GM21825 (cell line): ENCODE measurements around the gene NUS1.
"Not testable (repeated sequence)": the region's sequence is repeated elsewhere in the genome, so short reads cannot be mapped to it uniquely, and the experiment has no call there.

Experiments used
- ATAC-seq: cut with Tn5 transposase; IDR thresholded peaks from one replicate; pipeline ENCODE4 v1.9.1; 2021; ENCODE audit warnings: mild to moderate bottlenecking, moderate library complexity; ENCODE audit not compliant: unreplicated experiment

NUS1 gene

DNA sequence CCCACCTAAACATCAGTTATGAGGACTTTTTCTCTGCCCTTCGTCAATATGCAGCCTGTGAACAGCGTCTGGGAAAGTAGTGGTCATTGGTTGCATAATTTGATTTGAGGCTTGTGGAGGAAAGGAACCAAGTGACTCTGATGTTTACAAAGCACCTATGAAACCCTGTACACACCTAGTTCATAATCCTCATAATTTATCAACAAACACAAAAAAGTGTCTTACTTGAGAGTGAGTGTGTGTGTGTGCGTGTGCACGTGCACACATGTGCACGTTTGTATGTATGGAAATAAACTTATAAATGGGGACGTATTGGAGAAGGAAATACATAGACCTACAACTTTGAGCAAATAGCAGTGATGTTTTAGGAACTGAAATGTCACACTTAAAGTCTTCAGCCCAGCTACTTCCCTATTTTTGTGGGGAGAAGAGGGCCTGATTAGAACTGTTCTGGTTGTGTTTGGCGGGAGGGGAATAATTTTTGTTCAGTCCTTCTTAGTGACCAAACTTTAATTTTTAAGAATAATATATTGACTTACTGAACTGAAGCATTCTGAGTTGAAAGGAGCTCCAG, 31.8 kb downstream of the NUS1 start:
- not testable (repeated sequence) for ATAC-seq

- no peak for ATAC-seq
These were observed 36.1 kb downstream of the NUS1 start for GRCh38 chr6:117711369-117711768.

DNA sequence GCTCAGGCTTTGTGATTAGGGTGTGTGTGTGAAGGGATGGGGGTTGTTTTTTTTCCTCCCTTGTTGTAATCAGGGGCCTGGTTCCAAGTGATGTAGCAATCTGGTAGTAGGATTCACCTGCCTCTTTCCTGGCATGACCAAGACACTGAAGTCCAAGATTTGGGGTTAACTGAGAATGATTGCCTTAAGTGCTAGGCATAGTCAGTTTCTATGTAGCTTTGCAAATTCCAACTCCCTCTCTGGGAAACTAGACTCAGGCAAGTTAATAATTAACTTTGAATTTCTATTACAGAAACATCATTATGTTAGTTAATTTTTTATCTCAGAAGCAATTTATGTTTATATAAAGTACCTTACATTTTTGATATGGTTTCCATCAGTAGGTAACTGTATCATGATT, 43.6 kb downstream of the NUS1 start:
- no peak for ATAC-seq

- ATAC-seq, result not testable (repeated sequence)
These were observed 46.3 kb downstream of the NUS1 start for GRCh38 chr6:117721520-117721919.

- no peak for ATAC-seq
These were observed 53.4 kb downstream of the NUS1 start for GRCh38 chr6:117728626-117729025.

DNA sequence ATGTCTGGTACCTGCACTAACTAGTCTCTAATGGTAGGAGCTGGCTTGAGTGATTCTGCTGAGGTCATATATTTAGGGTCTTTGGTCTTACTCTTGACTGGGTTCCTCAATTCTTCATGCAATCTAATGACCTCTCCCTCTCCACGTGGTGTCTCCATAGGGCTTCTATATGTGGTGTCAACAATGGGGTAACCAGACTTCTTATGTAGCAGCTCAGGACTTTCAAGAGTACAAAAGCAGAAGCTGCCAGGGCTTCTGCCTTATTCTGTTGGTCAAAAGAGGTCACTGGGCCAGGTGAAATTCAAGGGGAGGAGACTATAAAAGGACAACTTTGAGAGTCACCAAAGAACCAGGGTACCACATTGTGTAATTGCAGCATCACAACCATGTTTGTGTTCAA, 54.3 kb downstream of the NUS1 start:
- no peak for ATAC-seq

GRCh38 chr6:117733341-117733740, 58.1 kb downstream of the NUS1 start:
- no peak for ATAC-seq

DNA sequence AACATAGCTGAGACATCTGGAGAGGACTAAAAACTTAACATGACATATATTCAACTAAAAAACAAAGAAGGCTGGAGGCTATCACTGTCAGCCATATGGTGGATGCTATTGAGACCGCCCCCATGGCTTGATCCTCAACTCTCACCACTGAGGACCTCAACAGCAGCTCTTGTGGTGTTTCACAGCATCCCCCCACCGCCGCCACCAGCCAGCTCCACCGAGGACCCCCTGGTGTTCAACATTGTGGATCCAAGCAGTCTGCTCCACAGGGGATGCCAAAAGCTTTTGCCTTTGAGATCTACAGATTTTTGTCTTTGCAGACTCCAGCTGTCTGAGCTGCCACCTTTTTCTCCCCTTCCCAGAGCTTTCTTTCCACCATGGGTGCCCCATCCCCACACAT, 64.6 kb downstream of the NUS1 start:
- ATAC-seq, result no peak

GRCh38 chr6:117740605-117741004, 65.3 kb downstream of the NUS1 start:
- ATAC-seq, result no peak

DNA sequence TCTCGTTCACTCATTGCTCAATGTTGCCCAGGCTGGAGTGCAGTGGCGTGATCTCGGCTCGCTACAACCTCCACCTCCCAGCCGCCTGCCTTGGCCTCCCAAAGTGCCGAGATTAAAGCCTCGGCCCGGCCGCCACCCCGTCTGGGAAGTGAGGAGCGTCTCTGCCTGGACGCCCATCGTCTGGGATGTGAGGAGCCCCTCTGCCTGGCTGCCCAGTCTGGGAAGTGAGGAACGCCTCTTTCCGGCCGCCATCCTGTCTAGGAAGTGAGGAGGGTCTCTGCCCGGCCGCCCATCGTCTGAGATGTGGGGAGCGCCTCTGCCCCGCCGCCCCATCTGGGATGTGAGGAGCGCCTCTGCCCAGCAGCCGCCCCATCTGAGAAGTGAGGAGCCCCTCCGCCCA, 75.4 kb downstream of the NUS1 start:
- ATAC-seq, result not testable (repeated sequence)
